Measurements from ENCODE around the gene RIC8A.
"Not testable (repeated sequence)": the region's sequence is repeated elsewhere in the genome, so short reads cannot be mapped to it uniquely, and the experiment has no call there.

Gene RIC8A

GRCh38 chr11:207208-207862 is at the start of gene RIC8A, which contains the start of gene BET1L:
RIC8A (plus strand) TSS chr11:207708; CDS start chr11:208855, 1,147 bp downstream.
BET1L (minus strand) TSS chr11:207399; CDS start chr11:207321, 78 bp downstream.
- DNase-seq (ENCODE audit: low read depth, low spot score) = peak; percentile 93

DNA sequence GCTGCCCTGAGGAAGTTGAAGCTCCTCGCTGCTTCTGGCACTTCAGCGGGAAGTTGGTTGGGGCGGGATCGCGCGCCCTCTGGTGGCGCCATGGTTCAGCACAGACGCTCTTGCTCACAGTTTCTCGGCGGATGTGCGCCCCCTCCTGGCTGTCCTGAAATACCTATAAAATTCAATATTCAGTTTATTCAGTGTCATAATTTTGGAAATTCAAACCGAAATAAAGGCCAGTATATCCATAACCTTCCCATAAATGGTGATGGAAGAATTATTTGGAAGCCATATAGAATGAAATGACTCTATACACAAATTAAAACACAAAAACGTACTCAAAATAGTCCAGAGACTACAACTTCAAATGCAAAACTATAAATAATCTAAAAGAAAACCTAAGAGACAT is 27.3 kb upstream of the RIC8A start:
- DNase-seq (ENCODE audit: low read depth, low spot score) = not testable (repeated sequence)

- DNase-seq (ENCODE audit: low read depth, low spot score) = not testable (repeated sequence)
These were observed 18.2 kb upstream of the RIC8A start for GRCh38 chr11:189200-189783.

DNA sequence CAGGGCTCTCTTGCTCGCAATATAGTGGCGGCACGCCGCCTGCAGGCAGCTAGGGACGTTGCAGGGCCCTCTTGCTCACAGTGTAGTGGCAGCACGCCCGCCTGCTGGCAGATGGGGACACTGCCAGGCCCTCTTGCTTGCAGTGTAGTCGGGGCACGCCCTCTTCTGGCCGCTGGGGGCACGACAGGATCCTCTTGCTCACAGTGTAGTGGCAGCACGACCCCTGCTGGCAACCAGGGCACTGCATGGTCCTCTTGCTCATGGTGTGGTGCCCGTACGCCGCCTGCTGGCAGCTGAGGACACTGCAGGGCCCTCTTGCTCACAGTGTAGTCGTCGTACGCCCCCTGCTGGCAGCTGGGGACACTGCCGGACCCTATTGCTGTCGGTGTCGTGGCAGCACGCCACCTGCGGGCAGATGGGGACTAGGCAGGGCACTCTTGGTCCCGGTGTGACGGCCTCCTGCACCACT is 17.6 kb upstream of the RIC8A start:
- DNase-seq (ENCODE audit: low read depth, low spot score) = not testable (repeated sequence)

GRCh38 chr11:190546-190945 is 17.0 kb upstream of the RIC8A start:
- not testable (repeated sequence) for DNase-seq (ENCODE audit: low read depth, low spot score)

- DNase-seq (ENCODE audit: low read depth, low spot score) = not testable (repeated sequence)
These were observed 15.7 kb upstream of the RIC8A start for GRCh38 chr11:191490-192478.

- not testable (repeated sequence) for DNase-seq (ENCODE audit: low read depth, low spot score)
These were observed 14.8 kb upstream of the RIC8A start, which contains the start of gene SCGB1C1 for GRCh38 chr11:192674-193128. SCGB1C1 (plus strand) TSS chr11:193078; CDS start chr11:193100, 22 bp downstream.

DNA sequence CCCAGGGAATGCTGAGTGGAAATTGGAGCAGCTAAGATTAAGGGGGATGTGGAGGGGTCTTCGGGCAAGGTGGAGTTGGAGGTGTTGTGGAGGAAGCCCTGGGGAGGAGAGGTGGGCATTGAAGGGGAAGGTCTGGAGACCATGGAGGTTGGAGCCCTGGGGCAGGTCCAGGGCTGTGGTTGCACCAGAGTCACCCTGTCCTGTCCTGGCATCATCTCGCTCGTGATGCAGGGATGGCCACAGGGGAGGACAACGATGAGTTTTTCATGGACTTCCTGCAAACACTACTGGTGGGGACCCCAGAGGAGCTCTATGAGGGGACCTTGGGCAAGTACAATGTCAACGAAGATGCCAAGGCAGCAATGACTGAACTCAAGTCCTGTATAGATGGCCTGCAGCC is 14.0 kb upstream of the RIC8A start:
- not testable (repeated sequence) for DNase-seq (ENCODE audit: low read depth, low spot score)

- no peak for DNase-seq (ENCODE audit: low read depth, low spot score)
These were observed 10.4 kb upstream of the RIC8A start for GRCh38 chr11:196786-197731.

GRCh38 chr11:197741-198235 is 9.7 kb upstream of the RIC8A start:
- no peak for DNase-seq (ENCODE audit: low read depth, low spot score)

- DNase-seq (ENCODE audit: low read depth, low spot score) = no peak
These were observed 9.2 kb upstream of the RIC8A start for GRCh38 chr11:198236-198806.

- no peak for DNase-seq (ENCODE audit: low read depth, low spot score)
These were observed 8.4 kb upstream of the RIC8A start for GRCh38 chr11:199004-199581.

GRCh38 chr11:199782-200181 is 7.7 kb upstream of the RIC8A start:
- DNase-seq (ENCODE audit: low read depth, low spot score) = no peak

DNA sequence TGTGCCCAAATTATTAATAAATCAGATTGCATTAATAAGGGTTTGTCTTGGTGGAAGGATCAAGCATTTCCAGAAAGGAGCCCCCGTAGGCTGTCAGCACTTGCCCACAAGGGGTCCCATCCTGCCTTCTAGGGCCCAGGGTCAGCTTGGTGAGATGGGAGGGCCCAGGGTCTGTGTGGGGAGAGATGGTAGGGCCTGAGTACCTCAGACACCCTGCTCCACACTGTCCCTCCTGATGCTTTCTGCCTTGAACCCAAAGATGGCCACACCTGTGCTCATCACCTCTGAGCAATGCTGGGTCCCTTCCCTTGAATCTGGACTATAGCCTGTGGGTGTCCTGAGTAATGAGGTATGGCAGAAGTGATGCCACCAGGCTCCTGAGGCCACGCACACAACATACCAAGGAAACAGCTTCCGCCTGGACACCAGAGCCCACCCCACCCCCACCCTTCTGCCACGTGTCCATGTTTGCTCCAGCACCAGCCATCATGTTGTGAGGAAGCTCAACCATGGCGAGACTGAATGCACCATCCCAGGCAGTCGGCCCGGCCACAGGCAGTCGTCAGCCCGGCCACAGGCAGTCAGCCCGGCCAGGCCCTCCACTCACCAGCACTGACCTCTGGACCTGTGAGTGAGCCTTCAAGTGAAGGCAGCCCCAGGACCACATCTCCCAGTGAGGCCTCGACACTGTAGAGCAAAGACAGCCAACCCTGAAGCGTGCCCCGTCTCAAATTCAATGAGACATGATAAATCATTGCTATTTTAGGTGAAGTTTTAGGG is 7.1 kb upstream of the RIC8A start:
- no peak for DNase-seq (ENCODE audit: low read depth, low spot score)

- DNase-seq (ENCODE audit: low read depth, low spot score) = no peak
These were observed 5.5 kb upstream of the RIC8A start for GRCh38 chr11:201966-202365.

- DNase-seq (ENCODE audit: low read depth, low spot score) = no peak
These were observed 5.0 kb upstream of the RIC8A start for GRCh38 chr11:202490-202889.

DNA sequence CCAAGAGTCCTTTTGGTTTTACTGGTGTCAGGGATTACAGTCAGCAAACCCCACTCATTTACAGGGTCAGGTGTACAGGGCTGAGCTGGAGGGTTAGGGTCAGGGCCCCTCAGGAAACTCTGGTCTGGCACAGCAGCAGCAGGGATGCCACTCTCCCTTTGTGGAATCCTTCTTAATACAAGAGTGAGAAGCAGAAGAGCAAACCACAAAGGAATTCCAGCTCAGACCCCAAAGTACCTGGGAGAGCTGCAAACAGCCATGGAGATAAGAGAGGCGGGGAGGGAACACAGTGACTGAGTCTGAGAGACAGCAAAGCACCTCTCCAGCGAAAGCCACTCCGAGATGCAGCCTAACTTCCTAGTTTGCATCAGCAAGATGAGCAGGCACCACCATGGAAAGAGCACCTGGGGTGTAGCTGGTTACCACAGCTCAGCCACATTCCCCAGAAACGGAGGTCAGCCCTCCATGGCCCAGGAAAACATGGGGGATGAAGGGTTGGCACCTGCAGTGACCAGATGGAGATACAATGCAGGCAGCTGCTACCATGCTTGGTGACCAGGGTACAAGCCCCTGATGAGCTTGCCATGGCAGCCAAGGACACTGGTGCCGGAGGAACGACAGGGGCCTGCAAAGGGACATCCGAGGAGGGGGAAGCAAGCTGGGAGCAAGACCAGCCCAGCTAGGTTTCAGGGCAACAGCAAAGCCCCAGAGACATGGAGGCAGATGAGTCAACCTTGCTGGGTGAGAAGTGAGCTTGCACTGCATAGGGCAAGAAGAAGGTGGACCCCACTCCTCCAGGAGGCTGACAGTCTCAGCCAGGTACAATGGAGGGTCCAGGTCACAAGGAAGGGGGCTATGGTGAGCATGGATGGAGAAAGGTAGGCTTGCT is 4.2 kb upstream of the RIC8A start:
- no peak for DNase-seq (ENCODE audit: low read depth, low spot score)
